GM18511 (cell line): ENCODE results near the gene ABCA10.
"Not testable (repeated sequence)": the region's sequence is repeated elsewhere in the genome, so short reads cannot be mapped to it uniquely, and the experiment has no call there.

Source experiments
- ATAC-seq: cut with Tn5 transposase; IDR thresholded peaks from one replicate; pipeline ENCODE4 v1.9.1; 2021; ENCODE audit warnings: mild to moderate bottlenecking, moderate library complexity; ENCODE audit not compliant: unreplicated experiment

Gene ABCA10

DNA sequence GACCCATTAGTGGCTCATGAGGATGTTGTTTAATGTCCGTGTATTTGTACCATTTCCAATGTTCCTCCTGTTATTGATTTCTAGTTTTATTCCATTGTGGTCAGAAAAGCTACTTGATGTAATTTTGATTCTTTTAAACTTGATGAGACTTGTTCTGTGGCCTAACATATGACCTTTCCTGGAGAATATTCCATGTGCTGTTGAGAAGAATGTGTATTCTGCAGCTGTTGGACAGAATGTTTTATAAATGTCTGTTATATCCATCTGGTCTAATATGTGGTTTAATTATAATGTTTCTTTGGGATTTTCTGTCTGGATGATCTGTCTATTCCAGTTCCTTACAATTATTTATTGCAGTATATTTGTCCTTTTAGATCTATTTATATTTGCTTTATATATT, 2.9 kb upstream of the ABCA10 start:
- no peak for ATAC-seq

DNA sequence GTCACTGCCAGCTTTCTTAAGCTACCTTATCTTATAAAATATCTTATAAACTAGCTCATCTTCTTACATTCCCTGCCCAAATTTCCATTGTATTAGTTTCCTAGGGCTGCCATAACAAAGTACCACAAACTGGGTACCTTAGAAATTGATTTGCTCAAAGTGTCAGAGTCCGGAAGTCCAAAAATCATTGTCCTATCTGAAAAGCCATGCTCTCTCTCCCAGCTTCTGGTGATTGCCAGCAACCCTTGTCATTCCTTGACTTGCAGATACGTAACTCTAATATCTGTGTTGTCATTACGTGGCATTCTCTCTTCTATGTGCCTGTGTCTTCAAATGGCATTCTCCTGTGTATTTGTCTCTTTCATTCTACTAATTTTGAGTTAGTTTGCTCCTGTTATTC, 2.3 kb upstream of the ABCA10 start:
- no peak for ATAC-seq

DNA sequence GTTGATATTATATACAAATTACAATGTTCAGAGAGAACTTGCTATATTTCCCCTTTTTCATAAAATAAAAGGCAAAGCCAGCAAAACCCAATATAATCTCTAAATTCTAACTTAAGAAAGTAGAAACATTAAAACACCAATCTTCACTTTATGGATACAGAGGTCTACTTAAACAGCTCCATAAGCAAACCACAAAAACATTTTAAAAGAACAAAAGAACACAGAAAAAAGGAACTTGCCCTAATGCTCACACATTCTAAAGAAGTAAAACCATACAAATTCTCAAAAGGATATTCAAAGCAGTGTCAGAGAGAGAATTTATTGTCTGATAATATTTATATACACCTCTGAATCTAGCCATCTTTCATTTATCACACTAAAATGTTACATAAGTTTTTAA, 606 bp downstream of the ABCA10 start:
- ATAC-seq, result no peak

DNA sequence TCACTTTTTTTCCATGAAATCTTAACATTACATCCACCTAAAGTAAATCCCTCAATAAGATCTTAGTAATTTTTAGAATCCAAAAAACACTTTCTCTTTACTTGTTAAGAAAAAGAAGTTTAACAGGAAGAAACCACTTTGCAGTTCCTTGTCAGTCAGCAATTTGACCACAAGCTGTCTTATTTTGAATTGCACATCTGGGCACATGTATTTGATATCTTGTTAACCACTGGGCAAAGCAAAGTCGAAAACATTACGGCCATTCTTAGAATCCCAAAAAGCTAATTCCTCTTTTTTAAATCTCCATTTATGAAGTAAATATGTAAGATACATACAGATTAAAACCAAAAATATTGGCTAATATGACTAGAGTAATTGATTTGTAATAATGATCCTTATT, 1.1 kb downstream of the ABCA10 start:
- ATAC-seq, result no peak

DNA sequence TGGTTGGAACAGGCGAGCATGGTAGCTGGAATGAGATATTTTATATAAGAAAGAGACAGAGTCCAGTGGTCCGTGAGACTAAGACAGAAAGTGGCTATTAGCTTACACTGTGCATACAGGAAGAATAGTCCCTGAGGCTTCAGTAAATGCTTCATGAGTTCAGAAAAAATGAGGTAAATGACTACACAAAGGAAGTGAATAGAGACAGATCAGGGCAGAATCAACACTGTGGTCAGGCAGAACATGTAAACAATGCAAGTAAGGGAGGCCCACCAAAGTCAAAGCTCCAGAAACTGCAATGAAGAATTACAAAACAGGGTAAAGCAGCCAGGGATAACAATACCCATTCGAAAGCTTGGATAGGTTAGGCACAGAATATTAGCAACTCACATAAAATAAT, 4.8 kb downstream of the ABCA10 start:
- peak; percentile 99 for ATAC-seq

DNA sequence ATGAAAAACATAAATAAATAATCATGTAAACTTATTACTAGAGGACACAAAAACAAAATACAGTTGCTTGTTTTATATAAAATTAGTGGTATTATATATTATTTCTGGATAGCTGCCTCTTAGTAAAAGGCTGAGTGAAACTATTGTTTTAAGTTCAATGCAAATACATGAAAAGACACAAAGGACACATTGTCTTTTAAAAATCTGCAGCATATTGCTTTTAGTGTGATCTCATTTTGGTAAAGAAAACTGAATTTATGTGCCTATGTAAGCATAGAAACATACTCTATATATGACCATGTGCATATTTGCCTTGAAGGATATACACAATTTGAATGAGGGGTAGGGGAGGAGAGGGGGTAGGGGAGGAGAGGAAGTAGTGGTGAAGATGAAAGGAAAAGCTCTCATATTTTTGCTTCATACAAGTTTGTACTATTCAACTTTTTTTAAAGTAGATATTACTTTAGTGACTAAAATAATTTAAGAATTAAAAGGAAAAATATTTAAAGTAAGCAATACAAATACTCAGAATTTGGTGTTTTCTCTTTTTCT, 5.8 kb downstream of the ABCA10 start:
- ATAC-seq, result no peak

DNA sequence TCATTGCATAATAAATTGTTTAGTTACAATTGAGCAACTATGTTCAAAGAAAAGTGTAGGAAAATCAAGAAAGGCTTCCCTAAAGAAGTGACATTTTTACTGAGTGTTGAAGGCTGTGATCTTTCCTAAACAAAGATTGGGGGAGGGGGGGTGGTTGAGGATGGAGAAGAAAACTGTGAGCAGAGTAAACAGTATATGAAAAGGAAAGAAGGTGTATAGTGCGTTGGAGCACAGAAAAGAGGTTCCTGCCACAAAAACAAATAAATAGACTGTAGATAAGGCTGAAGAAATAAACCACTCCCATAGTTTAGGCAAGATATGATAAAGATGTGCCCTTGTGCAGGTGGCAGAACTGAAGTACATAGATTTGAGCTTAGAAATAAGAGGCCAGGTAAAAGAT, 8.5 kb downstream of the ABCA10 start:
- ATAC-seq, result no peak

DNA sequence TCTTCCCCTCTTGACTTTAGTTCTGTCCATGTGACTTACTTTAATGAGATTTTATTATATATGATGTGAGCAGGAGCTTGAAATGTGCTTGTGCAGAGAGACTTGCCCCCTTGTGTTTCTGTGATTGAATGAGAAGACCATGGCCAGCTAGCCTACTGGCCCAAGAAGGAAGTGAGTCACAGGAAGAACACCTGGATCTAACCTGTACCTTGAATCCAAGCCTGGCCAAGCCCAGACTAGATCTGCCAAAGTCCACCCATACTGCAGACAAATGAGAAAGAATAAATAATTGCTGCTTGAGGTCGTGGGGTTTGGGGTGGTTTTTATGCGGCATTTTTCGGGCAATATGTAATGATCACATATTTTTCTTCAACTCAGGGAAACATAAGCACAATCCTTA, 9.6 kb downstream of the ABCA10 start:
- no peak for ATAC-seq

DNA sequence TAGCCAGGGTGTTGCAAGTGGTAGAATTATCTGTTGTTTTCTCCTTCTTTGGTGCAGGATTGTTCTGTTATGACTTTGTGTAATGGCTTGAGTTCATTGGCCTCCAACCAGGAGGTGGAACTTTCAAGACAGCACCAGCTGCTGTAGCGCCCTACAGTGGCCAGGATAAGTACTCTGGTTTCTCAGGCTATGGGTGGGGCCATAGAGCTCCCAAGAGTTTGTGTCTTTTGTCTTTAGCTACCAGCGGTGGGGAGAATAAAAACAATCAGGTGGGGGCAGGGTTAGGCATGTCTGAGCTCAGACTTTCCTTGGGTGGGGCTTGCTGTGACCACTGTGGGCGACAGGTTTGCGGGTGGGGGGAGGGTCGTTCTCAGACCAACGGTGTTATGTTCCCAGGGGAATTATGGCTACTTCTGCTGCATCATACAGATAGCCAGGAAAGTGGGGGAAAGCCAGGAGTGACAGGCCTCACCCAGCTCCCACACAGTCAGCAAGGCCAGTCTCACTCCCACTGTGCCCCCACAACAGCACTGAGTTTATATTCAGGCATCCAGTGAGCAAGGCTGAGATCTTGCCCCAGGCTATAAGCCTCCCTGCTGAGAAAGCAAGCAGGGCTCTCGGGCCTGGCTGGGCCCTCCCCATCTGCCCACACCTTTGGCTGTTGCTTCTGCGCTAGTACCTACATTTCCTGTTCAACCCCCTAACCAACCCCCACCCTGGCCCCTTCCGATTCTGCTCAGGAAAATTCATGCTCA, 15.4 kb downstream of the ABCA10 start:
- no peak for ATAC-seq

DNA sequence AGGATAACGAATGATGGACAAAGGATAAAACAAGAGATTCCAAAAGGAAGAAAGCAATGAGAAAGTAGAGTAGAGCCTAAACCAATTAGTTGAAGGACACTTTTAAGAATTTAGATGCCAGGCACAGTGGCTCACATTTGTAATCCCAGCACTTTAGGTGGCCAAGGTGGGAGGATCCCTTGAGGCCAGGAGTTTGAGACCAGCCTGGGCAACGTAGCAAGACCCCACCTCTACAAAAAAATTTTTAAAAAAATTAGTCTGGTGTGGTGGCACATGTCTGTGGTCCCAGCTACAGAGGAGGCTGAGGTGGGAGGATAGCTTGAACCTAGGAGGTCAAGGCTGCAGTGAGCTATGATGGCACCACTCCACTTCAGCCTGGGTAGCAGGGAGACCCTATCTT, 20.0 kb downstream of the ABCA10 start:
- no peak for ATAC-seq

DNA sequence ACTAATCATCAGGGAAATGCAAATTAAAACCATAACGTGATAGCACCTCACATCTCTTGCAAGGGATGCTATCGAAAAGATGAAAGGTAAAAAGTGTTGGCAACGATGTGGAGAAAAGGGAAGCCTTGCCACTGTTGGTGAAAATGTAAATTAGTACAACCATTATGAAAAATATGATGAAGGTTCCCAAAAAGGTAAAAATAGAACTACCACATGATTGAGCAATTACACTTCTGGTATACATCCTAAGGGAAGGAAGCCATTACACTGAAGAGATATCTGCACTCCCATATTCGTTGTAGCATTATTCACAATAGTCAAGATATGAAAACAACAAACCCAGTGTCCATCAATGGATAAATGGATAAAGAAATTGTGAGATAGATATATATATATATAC, 21.5 kb downstream of the ABCA10 start:
- no peak for ATAC-seq

DNA sequence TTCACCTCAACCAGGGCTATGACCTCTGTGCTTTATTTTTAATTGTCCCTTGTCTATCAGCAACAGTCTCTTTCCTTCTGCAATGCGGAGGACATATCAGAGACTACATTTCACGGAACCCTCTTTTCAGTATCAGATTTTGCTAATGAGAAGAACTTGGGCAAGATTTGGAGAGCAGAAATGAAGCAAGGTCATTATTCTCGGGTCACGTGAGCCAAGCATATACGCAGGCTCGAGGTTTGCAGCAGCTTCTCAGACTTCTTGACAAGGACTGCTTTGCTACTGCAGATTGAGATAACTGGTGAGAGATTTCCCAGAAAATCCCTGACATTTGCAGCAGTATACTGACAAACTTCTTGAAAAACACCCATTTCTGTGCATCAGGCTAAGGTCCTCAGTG, 30.4 kb downstream of the ABCA10 start:
- no peak for ATAC-seq

DNA sequence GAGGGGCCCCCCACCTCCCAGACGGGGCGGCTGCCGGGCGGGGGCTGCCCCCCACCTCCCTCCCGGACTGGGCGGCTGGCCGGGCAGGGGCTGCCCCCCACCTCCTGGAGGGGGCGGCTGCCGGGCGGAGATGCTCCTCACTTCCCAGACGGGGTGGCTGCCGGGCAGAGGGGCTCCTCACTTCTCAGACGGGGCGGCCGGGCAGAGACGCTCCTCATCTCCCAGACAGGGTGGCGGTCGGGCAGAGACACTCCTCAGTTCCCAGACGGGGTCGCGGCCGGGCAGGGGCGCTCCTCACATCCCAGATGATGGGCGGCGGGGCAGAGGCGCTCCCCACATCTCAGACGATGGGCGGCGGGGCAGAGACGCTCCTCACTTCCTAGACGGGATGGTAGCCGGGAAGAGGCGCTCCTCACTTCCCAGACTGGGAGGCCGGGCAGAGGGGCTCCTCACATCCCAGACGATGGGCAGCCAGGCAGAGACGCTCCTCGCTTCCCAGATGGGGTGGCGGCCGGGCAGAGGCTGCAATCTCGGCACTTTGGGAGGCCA, 32.4 kb downstream of the ABCA10 start:
- ATAC-seq, result not testable (repeated sequence)

DNA sequence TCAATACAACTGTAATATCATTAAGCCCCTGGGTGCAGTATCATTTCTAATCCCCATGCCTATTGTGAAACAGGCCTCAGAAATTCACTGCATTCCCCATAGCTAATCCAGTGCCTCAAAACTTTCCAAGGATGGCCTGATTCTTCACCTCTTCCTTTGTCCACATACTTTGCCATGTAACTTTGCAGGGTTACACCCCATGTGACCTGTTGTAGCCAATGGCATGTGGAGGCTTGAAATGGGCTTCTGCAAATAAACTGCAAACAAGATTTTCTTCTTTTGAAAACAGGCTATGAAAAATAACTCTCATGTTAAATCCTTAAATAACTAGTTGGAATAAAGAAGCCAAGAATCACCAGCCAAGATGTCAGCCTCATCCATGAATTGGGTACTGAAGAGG, 35.9 kb downstream of the ABCA10 start:
- ATAC-seq, result no peak

DNA sequence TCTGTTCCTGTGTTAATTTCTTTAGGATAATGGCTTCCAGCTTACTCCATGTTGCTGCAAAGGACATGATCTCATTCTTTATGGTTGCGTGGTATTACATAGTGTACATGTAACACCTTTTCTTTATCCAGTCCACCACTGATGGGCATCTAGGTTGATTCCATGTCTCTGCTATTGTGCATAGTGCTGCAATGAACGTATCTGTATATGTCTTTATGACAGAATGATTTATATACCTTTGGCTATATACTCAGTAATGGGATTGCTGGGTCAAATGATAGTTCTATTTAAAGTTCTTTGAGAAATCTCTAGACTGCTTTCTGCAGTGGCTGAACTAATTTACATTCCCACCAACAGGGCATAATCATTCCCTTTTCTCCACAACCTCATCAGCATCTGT, 39.8 kb downstream of the ABCA10 start:
- ATAC-seq, result no peak

DNA sequence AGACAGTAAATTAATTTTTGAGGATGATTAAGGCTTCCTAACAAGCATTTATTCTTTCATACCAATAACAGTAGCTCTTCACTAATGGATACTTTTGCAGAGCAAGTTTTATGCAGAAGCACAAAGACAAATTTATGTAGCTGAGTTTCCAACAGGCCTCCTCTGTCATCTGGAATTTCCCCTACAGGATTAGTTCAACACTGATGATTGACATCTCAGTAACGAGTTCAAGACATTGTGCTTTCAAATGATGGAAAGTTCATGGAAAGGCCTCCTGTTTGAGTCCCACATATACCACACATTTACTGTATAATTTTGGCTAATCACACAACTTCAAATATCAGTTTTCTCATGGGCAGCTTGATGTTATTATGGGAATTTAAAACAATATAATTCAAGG, 40.6 kb downstream of the ABCA10 start:
- ATAC-seq, result no peak

DNA sequence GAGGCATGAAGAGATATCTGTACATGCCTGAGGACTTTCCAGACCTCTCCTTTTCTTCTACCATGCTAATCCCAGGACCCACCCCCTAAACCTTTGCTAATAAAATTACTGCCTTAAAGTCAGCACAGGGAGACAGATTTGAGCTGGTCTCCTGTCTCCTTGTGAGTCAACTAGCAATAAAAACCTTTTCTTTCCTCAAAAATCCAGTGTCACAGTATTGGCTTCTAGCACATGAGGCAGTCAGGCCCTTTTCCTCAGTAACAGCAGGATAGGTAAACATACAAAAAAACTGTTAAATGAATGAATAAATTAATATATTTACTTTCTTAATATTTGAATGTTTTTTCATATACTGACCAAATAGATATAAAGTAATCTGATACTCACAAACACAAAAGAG, 41.3 kb downstream of the ABCA10 start:
- ATAC-seq, result no peak

DNA sequence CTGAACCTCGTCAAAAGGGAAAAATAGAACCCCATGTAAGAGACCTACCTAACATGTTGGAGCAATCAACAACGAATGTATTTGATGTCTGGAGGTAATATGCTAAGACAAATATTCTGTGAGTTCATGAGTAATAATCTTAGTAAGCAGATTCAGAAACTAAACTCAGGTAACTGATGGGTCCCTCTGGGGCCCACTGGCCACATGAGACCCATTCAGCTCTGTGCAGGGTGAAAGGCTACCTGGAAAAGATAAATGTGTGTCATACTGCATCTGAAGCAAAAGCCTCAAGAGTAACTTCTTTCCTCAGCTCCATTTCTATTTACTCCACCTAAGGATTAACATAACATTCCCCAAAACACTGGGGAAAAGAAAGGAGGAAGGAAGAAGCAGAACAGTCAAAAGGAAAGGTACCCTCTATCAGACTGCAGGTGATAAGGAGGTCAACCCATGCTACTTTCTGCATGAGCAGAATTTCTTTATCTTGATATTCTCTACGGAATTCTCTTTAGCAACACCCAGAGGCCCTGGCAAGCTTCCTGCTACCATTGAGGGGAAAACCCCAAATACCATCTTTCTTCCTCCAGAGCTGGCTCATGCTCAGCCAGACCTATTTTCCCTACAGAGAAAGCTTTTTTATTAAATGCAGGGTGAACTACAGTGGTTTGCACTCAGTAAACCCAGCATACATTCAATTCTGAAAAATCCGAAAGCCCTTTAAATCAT, 49.2 kb downstream of the ABCA10 start:
- ATAC-seq, result peak; percentile 51

DNA sequence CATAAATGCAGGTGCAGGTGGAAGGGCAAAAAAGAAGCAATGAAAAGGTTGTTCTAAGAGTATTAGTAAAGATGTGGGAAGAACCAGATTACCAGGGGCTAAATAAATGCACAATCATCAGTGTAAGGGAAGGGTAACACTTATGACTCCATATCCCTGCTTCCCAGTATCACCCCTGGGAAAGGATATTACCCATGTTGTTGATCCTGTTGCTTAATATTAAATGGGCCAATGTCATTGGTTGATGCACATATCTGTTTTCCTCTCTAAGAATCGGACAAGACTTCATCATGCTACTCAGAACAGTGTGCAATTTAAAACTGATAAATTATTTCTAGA, 52.2 kb downstream of the ABCA10 start:
- ATAC-seq, result no peak

DNA sequence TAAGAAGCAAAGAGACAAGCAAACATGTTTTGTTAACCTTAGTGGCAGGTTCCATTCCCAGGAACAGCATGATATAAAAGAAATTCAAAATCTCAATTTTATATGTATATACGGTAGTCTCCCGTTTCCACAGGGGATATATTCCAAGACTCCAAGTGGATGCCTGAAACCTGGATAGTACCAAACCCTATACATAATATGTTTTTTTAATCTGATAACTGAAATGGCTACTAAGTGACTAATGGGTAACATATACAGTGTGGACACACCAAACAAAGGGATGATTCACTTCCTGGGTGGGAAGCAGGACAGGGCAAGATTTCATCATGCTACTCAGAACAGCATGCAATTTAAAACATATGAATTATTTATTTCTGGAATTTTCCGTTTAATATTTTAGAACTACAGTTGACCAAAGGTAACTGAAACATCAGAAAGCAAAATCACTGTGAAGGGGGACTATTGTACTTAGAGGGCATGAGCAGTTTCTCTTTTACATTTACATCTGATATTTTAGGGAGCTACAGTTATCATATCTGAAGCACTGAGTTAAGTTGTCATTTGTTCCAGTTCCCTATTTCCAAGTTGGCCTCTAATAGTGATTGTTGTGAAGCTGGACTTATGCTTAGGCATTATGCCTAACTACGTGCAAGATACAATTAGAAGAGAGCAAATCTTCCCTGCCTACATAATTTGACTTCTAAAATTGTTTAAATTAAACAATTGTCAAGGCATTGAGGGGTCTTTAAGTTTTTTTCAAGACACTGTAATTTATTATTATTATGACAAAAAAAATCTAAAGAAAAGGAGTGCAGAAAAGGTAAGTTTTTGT, 52.8 kb downstream of the ABCA10 start:
- ATAC-seq, result no peak

DNA sequence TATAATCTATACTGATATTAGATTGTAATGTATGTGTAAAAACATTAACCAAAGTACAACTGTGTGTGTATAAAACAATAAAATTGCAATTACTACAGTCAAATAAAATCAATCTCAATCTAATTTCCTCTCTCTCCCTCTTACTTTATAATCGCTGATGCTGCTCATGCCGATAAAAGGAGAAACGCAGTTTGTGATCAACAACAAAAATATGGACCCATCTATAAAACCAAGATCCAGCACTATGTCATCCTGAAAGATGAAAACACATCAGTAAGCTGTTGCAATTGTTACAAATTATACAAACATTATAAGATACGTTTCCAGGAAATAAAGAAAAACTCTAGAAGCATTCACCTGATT, 53.4 kb downstream of the ABCA10 start:
- ATAC-seq, result no peak
